ENCODE data around the gene PARD6G. TPM values are rescaled to one million over a fixed set of nuclear protein-coding genes. Genes with fewer than 3 reads are reported as not detected.
A peak's percentile ranks its signal among the peaks of the same experiment; 100 is the strongest.

Gene PARD6G
- total RNA-seq, 4 donors from 2014 or later, result 33.3 to 64.1 (median 46.2) TPM

DNA sequence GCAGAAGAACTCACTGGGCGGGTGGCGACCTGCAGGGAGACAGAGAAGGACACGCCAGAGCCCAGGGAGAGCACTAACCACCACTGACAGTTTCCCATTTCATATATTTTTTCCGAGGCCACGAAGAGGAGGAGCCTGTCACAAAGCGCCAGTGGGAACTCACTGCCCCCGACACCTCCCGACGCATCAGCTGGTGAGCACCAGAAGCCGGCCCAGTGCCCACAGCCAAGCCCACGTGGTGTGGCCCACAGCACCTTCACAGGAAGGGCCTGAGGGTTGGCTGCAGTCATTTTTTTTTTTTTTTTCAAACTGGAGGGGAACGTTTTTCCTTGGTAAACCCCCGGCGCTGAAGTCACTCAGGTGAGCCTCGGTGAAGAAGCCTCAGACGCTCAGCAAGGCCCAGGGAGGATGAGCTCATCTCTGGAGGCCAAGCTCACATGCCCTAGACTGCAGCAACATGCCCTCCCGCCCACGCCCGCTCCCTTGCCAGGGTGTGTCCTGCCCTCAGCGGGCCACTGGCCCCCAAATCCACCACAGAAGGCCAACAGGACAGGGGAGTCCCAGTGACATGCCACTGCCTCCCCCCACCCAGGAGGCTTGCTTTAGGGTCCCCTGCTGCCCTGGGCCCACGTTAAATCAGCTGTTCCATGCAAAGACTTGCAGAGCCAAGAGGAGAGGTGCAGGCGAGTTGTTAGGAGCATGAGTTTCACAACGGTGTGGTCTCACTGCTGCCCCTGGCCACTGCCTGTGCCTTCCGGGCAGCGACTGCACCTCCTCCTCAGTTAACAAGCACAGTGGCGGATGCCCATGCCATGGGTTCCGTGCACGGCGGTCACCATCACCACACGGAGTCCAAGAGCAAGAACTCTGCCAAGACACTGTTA is 68.1 kb downstream of the PARD6G start:
- H3K4me3 ChIP-seq (replicated peaks in 1 of 3), result no peak overlapping the region
- no peak for DNase-seq
- H3K27me3 ChIP-seq, result no peaks in the 10 kb centered on the region
- peak overlapping the region in 2 of 3 donors; percentile 33 to 98 for H3K27ac ChIP-seq
- H3K9me3 ChIP-seq, result no peaks in the 10 kb centered on the region
- intact Hi-C loops (cut with DNase I), result no loop called here
- WGBS, 2 donors, result 88 to 96% methylated on average over 27 to 29 of the region's 30 CpGs
- no peaks in the 10 kb centered on the region for H3K36me3 ChIP-seq
- TF ChIP-seq POLR2A (IDR thresholded peaks at IDR 0.05), result no peak
- TF ChIP-seq, protein P1, sequence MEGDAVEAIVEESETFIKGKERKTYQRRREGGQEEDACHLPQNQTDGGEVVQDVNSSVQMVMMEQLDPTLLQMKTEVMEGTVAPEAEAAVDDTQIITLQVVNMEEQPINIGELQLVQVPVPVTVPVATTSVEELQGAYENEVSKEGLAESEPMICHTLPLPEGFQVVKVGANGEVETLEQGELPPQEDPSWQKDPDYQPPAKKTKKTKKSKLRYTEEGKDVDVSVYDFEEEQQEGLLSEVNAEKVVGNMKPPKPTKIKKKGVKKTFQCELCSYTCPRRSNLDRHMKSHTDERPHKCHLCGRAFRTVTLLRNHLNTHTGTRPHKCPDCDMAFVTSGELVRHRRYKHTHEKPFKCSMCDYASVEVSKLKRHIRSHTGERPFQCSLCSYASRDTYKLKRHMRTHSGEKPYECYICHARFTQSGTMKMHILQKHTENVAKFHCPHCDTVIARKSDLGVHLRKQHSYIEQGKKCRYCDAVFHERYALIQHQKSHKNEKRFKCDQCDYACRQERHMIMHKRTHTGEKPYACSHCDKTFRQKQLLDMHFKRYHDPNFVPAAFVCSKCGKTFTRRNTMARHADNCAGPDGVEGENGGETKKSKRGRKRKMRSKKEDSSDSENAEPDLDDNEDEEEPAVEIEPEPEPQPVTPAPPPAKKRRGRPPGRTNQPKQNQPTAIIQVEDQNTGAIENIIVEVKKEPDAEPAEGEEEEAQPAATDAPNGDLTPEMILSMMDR (IDR thresholded peaks at IDR 0.05), result no peak
- H3K4me1 ChIP-seq, result peaks cover 29 to 53% of the 10 kb centered on the region in 2 donors

DNA sequence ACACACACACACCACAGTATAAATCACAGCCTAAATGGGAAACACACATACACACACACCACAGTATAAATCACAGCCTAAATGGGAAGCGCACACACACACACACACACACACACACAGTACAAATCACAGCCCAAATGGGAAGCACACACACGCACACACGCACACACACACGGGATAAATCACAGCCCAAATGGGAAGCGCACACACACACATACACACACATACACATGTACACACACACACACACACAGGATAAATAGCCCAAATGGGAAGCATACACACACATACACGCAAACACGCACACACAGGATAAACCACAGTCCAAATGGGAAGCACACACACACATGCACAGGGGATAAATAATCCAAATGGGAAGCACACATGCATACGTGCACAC is 70.2 kb downstream of the PARD6G start:
- TF ChIP-seq POLR2A (IDR thresholded peaks at IDR 0.05), result no peak
- TF ChIP-seq, protein P1 (IDR thresholded peaks at IDR 0.05), result no peak
- Histone ChIP-seq H3K9me3 (no peaks in the 10 kb centered on the region), H3K4me1 (peaks cover 12 to 36% of the 10 kb centered on the region in 2 donors), H3K27ac (peak overlapping the region in 1 of 3 donors; percentile 46), H3K4me3 (replicated peaks in 1 of 3) (no peak overlapping the region), H3K36me3 (no peaks in the 10 kb centered on the region), H3K27me3 (no peaks in the 10 kb centered on the region)
- 91 to 92% methylated on average over 8 of the region's 8 CpGs for WGBS, 2 donors
- DNase-seq, result no peak
- intact Hi-C loops (cut with DNase I), result no loop called here

- no peaks in the 10 kb centered on the region for H3K9me3 ChIP-seq
- DNase-seq, result peak; percentile 35 to 51
- H3K36me3 ChIP-seq, result no peaks in the 10 kb centered on the region
- WGBS, 2 donors, result 53 to 54% methylated on average over 17 of the region's 17 CpGs
- H3K27me3 ChIP-seq, result no peaks in the 10 kb centered on the region
- peak overlapping the region in 2 of 3 donors; percentile 46 to 63 for H3K27ac ChIP-seq
- no peak overlapping the region for H3K4me3 ChIP-seq (replicated peaks in 1 of 3)
- no peak for TF ChIP-seq POLR2A (IDR thresholded peaks at IDR 0.05)
- TF ChIP-seq, protein P1 (IDR thresholded peaks at IDR 0.05), result no peak
- intact Hi-C loops (cut with DNase I), result no loop called here
- peaks cover 6 to 33% of the 10 kb centered on the region in 2 donors for H3K4me1 ChIP-seq
These were observed 70.8 kb downstream of the PARD6G start for GRCh38 chr18:80176334-80177073.

DNA sequence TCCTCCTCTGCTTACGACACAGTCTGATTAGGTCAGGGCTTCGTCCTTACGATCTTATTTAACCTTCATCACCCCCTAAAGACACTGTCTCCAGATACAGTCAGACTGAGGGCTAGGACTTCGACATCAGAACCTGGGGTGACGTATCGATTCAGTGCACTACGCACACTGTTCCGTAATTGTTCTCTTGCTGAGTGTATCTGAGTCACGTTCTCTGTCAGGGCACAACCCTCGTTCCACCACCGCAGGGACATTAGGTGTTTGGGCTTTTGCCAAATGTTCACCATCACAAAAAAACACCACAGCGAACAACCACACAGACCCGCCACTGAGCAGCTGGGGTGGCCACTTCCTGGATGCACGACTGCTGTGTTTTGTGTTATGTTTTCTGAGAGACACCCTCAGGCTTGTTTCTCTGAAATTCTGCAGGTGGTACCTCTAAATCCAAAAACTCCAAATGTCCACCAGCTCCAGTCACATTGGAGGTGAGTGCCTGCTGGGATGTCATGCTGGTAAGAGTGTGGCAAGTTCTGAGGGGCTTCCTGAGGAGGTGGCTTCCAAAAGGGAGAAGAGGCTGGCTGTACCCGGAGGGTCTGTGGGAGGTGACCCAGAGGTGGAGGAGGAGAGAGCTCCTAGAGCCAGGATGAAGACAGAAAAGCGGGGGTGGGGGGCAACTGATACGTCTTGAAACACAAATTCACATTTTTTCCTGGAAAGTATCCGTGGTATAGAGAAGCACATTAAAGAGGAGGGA is 71.7 kb downstream of the PARD6G start:
- DNase-seq, result no peak
- no peak for TF ChIP-seq POLR2A (IDR thresholded peaks at IDR 0.05)
- TF ChIP-seq, protein P1 (IDR thresholded peaks at IDR 0.05), result no peak
- no peaks in the 10 kb centered on the region for H3K36me3 ChIP-seq
- H3K27ac ChIP-seq, result peak overlapping the region in 2 of 3 donors; percentile 46 to 63
- intact Hi-C loops (cut with DNase I), result no loop called here
- WGBS, 2 donors, result 86 to 91% methylated on average over 18 of the region's 18 CpGs
- peaks cover 8 to 33% of the 10 kb centered on the region in 2 donors for H3K4me1 ChIP-seq
- H3K27me3 ChIP-seq, result no peaks in the 10 kb centered on the region
- H3K9me3 ChIP-seq, result no peaks in the 10 kb centered on the region
- H3K4me3 ChIP-seq (replicated peaks in 1 of 3), result no peak overlapping the region

Measured in thyroid gland (tissue), 4 donors.